H1 (cell line): ENCODE results near the gene SERPINF2. TPM values are rescaled to one million over a fixed set of nuclear protein-coding genes. Genes with fewer than 3 reads are reported as not detected.

Experiments
- CTCF ChIA-PET: fragments of 300-600 bp; sonication (Branson Sonifier 250); formaldehyde crosslinking; loops from one replicate; lab custom pipeline; 2021; ENCODE audit not compliant: partially characterized antibody; lab: Charles Lee
- POLR2A ChIA-PET: fragments of 300-600 bp; sonication (Branson Sonifier 250); formaldehyde crosslinking; loops from one replicate; lab custom pipeline; 2021; ENCODE audit warnings: inconsistent platforms; ENCODE audit not compliant: partially characterized antibody; lab: Charles Lee
- DNase-seq, 2 experiments: peaks; one replicate each; pipeline versions ENCODE4 v3.0.0 to v3.0.0-alpha.2; 2010 to 2022; ENCODE audit warnings: low spot score in 2 of 2, low read depth in 1 of 2, mixed read lengths in 1 of 2
- FAIRE-seq: peaks from 2 replicates; lab custom pipeline; 2011; peaks lifted over from hg19 to GRCh38; lab: Jason Lieb, UNC
- H2AFZ ChIP-seq: 2 replicates; pipeline ENCODE4 v1.8.1; 2012; ENCODE audit warnings: low read length, inconsistent platforms
- H2AK5ac ChIP-seq: 2 replicates; pipeline ENCODE4 v1.6.1; 2013; ENCODE audit warnings: low read depth, low read length
- H2BK120ac ChIP-seq: replicated peaks from 2 replicates; pipeline ENCODE3; 2013; ENCODE audit warnings: low read depth, low read length, inconsistent platforms
- H2BK12ac ChIP-seq: 2 replicates; pipeline ENCODE4 v1.6.1; 2013; ENCODE audit warnings: low read depth, low read length
- H2BK15ac ChIP-seq: 2 replicates; pipeline ENCODE4 v1.6.1; 2013; ENCODE audit warnings: low read length
- H2BK20ac ChIP-seq: 2 replicates; pipeline ENCODE4 v1.6.1; 2013; ENCODE audit warnings: low read length
- H2BK5ac ChIP-seq: 2 replicates; pipeline ENCODE4 v1.6.1; 2013; ENCODE audit warnings: low read depth, low read length
- H3K14ac ChIP-seq: 2 replicates; pipeline ENCODE4 v1.6.1; 2013; ENCODE audit warnings: inconsistent platforms; ENCODE audit not compliant: insufficient read length
- H3K18ac ChIP-seq: 2 replicates; pipeline ENCODE4 v1.6.1; 2013; ENCODE audit warnings: low read length; ENCODE audit errors: extremely low read depth
- H3K23ac ChIP-seq: 2 replicates; pipeline ENCODE4 v1.6.1; 2013; ENCODE audit warnings: inconsistent platforms; ENCODE audit not compliant: insufficient read length
- H3K23me2 ChIP-seq: 2 replicates; pipeline ENCODE4 v1.6.1; 2013; ENCODE audit warnings: low read depth, low read length
- H3K27ac ChIP-seq: 2 replicates; pipeline ENCODE4 v1.6.1; 2011; ENCODE audit warnings: low read depth, low read length, inconsistent platforms
- H3K27me3 ChIP-seq, 4 experiments: replicated peaks in 1 of 4; 1 replicate in 1 of 4; 2 replicates in 3 of 4; pipeline versions ENCODE4 v1.6.1 to v1.8.1; 2011 to 2013; ENCODE audit warnings: low read length in 3 of 4, mild to moderate bottlenecking in 3 of 4, inconsistent platforms in 2 of 4, mixed read lengths in 2 of 4, moderate library complexity in 1 of 4; ENCODE audit not compliant: control insufficient read depth in 3 of 4, insufficient read depth in 3 of 4; ENCODE audit errors: extremely low read depth in 1 of 4
- H3K36me3 ChIP-seq, 4 experiments: 2 replicates each; pipeline versions ENCODE4 v1.6.1 to v1.8.1; 2011 to 2013; ENCODE audit warnings: mild to moderate bottlenecking in 4 of 4, low read length in 3 of 4, moderate library complexity in 2 of 4, control low read depth in 1 of 4, inconsistent platforms in 1 of 4; ENCODE audit not compliant: insufficient read depth in 4 of 4, control insufficient read depth in 2 of 4
- H3K4ac ChIP-seq: replicated peaks from 2 replicates; pipeline ENCODE3; 2013; ENCODE audit warnings: low read length, low read depth, mixed read lengths, inconsistent platforms; ENCODE audit not compliant: insufficient read length
- H3K4me1 ChIP-seq, 4 experiments: replicated peaks in 1 of 4; 1 replicate in 1 of 4; 2 replicates in 3 of 4; pipeline versions ENCODE4 v1.6.1 to v1.8.1; 2011 to 2013; ENCODE audit warnings: low read length in 3 of 4, inconsistent platforms in 2 of 4, mixed read lengths in 1 of 4; ENCODE audit not compliant: insufficient read depth in 4 of 4, control insufficient read depth in 3 of 4
- H3K4me2 ChIP-seq, 2 experiments: 2 replicates each; pipeline versions ENCODE4 v1.6.1 to v1.8.1; 2011 to 2013; ENCODE audit warnings: low read depth in 2 of 2, low read length in 2 of 2, control low read depth in 1 of 2, inconsistent platforms in 1 of 2, mild to moderate bottlenecking in 1 of 2; ENCODE audit not compliant: insufficient read depth in 1 of 2
- H3K4me3 ChIP-seq, 4 experiments: fragments of 200-600, 300-600 bp in 1 of 4; sonication (generic), shearing (Covaris generic), sonication (Bioruptor Twin) in 1 of 4; 2 replicates each; pipeline versions ENCODE4 v1.5.1 to v1.8.1; 2011 to 2016; ENCODE audit warnings: low read length in 4 of 4, low read depth in 3 of 4, control low read depth in 2 of 4, inconsistent platforms in 2 of 4, mild to moderate bottlenecking in 2 of 4, mixed read lengths in 1 of 4, moderate library complexity in 1 of 4; ENCODE audit not compliant: insufficient read depth in 2 of 4; ENCODE audit errors: extremely low read depth in 1 of 4
- H3K56ac ChIP-seq: replicated peaks from 2 replicates; pipeline ENCODE3; 2013; ENCODE audit warnings: low read depth, mild to moderate bottlenecking, mixed read lengths, low read length, inconsistent platforms; ENCODE audit not compliant: insufficient read length
- H3K79me1 ChIP-seq: 2 replicates; pipeline ENCODE4 v1.6.1; 2013; ENCODE audit warnings: low read depth, low read length, control low read depth
- H3K79me2 ChIP-seq, 2 experiments: 2 replicates each; pipeline versions ENCODE4 v1.6.1 to v1.8.1; 2012 to 2013; ENCODE audit warnings: low read length in 2 of 2, mild to moderate bottlenecking in 2 of 2, inconsistent platforms in 1 of 2; ENCODE audit not compliant: insufficient read depth in 2 of 2, control insufficient read depth in 1 of 2
- H3K9ac ChIP-seq, 4 experiments: replicated peaks in 1 of 4; 1 replicate in 1 of 4; 2 replicates in 3 of 4; pipeline versions ENCODE4 v1.6.1 to v1.8.1; 2011 to 2013; ENCODE audit warnings: low read depth in 3 of 4, low read length in 3 of 4, control low read depth in 2 of 4, mild to moderate bottlenecking in 2 of 4, moderate library complexity in 2 of 4, inconsistent platforms in 1 of 4; ENCODE audit errors: extremely low read depth in 1 of 4
- H3K9me3 ChIP-seq, 2 experiments: 2 replicates each; pipeline versions ENCODE4 v1.6.1 to v1.8.1; 2012 to 2013; ENCODE audit warnings: mild to moderate bottlenecking in 2 of 2, moderate library complexity in 2 of 2, control low read depth in 1 of 2, inconsistent platforms in 1 of 2, low read depth in 1 of 2, low read length in 1 of 2, mixed read lengths in 1 of 2; ENCODE audit not compliant: insufficient read depth in 2 of 2
- H4K20me1 ChIP-seq, 2 experiments: replicated peaks in 1 of 2; 2 replicates each; pipeline versions ENCODE3 to v1.8.1; 2011 to 2013; ENCODE audit warnings: inconsistent platforms in 2 of 2, low read length in 2 of 2, mild to moderate bottlenecking in 1 of 2; ENCODE audit not compliant: insufficient read depth in 2 of 2, control insufficient read depth in 1 of 2
- H4K5ac ChIP-seq: 2 replicates; pipeline ENCODE4 v1.6.1; 2013; ENCODE audit warnings: low read length, low read depth, mixed read lengths, inconsistent platforms; ENCODE audit not compliant: insufficient read length
- H4K8ac ChIP-seq: 2 replicates; pipeline ENCODE4 v1.8.0; 2013; ENCODE audit warnings: mild to moderate bottlenecking, moderate library complexity, low read length, inconsistent platforms; ENCODE audit not compliant: insufficient read depth; ENCODE audit errors: extremely low read depth
- H4K91ac ChIP-seq: replicated peaks from 2 replicates; pipeline ENCODE3; 2013; ENCODE audit warnings: low read length, mixed read lengths, inconsistent platforms; ENCODE audit not compliant: insufficient read length
- E2F6 ChIP-seq: IDR thresholded peaks from 2 replicates; pipeline ENCODE4 v1.6.1; 2012; ENCODE audit warnings: inconsistent platforms
- NANOG ChIP-seq: IDR thresholded peaks from 2 replicates; pipeline ENCODE4 v1.6.1; 2011; ENCODE audit warnings: low read length, low read depth, mild to moderate bottlenecking, inconsistent platforms; ENCODE audit not compliant: insufficient read depth, poor library complexity, severe bottlenecking
- SIRT6 ChIP-seq: IDR thresholded peaks from one replicate; pipeline ENCODE4 v1.7.1; 2012; ENCODE audit warnings: low read length, inconsistent platforms
- TAF7 ChIP-seq: optimal IDR thresholded peaks from 2 replicates; pipeline ENCODE3; 2011; ENCODE audit warnings: low read depth, mild to moderate bottlenecking, inconsistent platforms, low read length, moderate library complexity, borderline replicate concordance
- ZNF274 ChIP-seq: IDR thresholded peaks from 2 replicates; pipeline ENCODE4 v1.7.0; 2012; ENCODE audit warnings: low read length, borderline replicate concordance; ENCODE audit errors: extremely low read depth
- WGBS, 2 experiments: shearing (Covaris generic) in 1 of 2; methylation state at CpG; one replicate each; pipeline versions ENCODE4 v1.1.6 to v1.1.7; 2013 to 2015; ENCODE audit warnings: low lambda C conversion rate in 2 of 2, mixed read lengths in 2 of 2, inconsistent platforms in 1 of 2, low coverage in 1 of 2, missing lambda C conversion rate in 1 of 2; ENCODE audit not compliant: insufficient replicate concordance in 2 of 2, insufficient coverage in 1 of 2, insufficient read length in 1 of 2; ENCODE audit errors: extremely low coverage in 1 of 2, missing lambda C conversion rate in 1 of 2; 5-methylcytosine and 5-hydroxymethylcytosine counted together
- polyA plus RNA-seq, 7 experiments: library from polyadenylated mRNA; depleted of rRNA in 3 of 7; stranded (reverse) in 5 of 7; unstranded in 2 of 7; fragments of >200 nt in 5 of 7; fragments of 200-250 nt in 2 of 7; gene quantifications; 1 replicate in 5 of 7; 2 replicates in 1 of 7; 4 replicates in 1 of 7; pipeline versions ENCODE4 v1.2.1 to v1.2.3, GENCODE V29; 2011 to 2013; ENCODE audit warnings: missing spikeins in 2 of 7, mixed read lengths in 2 of 7
- total RNA-seq: library from RNA; stranded (reverse); fragmentation: NEBNext Ultra II Directional; extraction: Animal tissue kit (Norgen Biotek cat#: 25700); gene quantifications from 2 replicates; pipeline ENCODE4 v1.2.1, GENCODE V29; 2021

SERPINF2 gene
- total and polyA plus RNA-seq, 2 of the 8 experiments (the other 6 are each of a cell fraction or from before 2014, with no cell fraction given), result 1.8 to 3.2 TPM

GRCh38 chr17:1731194-1731506 lies 11.5 kb upstream of the SERPINF2 start:
- H3K4me2 ChIP-seq, result no peak overlapping the region
- no peak overlapping the region for H2BK12ac ChIP-seq
- no peak overlapping the region for H3K9ac ChIP-seq
- H3K56ac ChIP-seq, result no peak overlapping the region
- H3K18ac ChIP-seq, result no peak overlapping the region
- no peaks in the 10 kb centered on the region for H3K27me3 ChIP-seq
- peaks cover 2% of the 10 kb centered on the region; the same call in 1 of the 2 replicates for H3K79me1 ChIP-seq
- no peak overlapping the region for H2AFZ ChIP-seq
- peaks cover 0 to 4% of the 10 kb centered on the region in 2 experiments for H4K20me1 ChIP-seq
- H3K4me3 ChIP-seq, result no peak overlapping the region
- no peak overlapping the region for H2BK20ac ChIP-seq
- H3K27ac ChIP-seq, result no peak overlapping the region
- H2BK15ac ChIP-seq, result no peak overlapping the region
- H3K4me1 ChIP-seq, result peaks cover 0 to 4% (median 0%) of the 10 kb centered on the region in 4 experiments; a peak in 4 of 7 replicates
- ChIA-PET POLR2A (interaction anchor here (0.6 to 4.2 kb wide), 5 partner anchors 14 to 65 kb away, joined by 3 to 16 read pairs (median 3); no protein-coding TSS in a partner anchor), CTCF (interaction anchor here (0.5 to 7.1 kb wide), 8 partner anchors 10 to 67 kb away, joined by 3 to 34 read pairs (median 4); no protein-coding TSS in a partner anchor)
- H3K14ac ChIP-seq, result no peak overlapping the region
- H3K79me2 ChIP-seq, result no peaks in the 10 kb centered on the region; a peak in 1 of 4 replicates
- TF ChIP-seq TAF7, result no peak
- TF ChIP-seq ZNF274, result no peak
- no peak for TF ChIP-seq SIRT6
- no peak for TF ChIP-seq NANOG
- TF ChIP-seq E2F6, result no peak
- H2BK5ac ChIP-seq, result no peak overlapping the region
- 95% methylated on average over 9 of the region's 10 CpGs; no CpG with 5 or more reads in 1 of the 2 experiments for WGBS, 2 experiments
- H3K4ac ChIP-seq, result no peak overlapping the region
- no peak overlapping the region for H4K5ac ChIP-seq
- H3K36me3 ChIP-seq, result no peaks in the 10 kb centered on the region; a peak in 3 of 8 replicates
- no peaks in the 10 kb centered on the region for H3K9me3 ChIP-seq
- no peak overlapping the region for H2BK120ac ChIP-seq
- no peak overlapping the region for H4K8ac ChIP-seq
- H3K23ac ChIP-seq, result no peak overlapping the region
- H3K23me2 ChIP-seq, result no peaks in the 10 kb centered on the region
- FAIRE-seq, result no peak
- H4K91ac ChIP-seq, result no peak overlapping the region
- DNase-seq, result no peak
- no peak overlapping the region for H2AK5ac ChIP-seq
